Measurements from ENCODE around the gene LY6G5B. TPM values are rescaled to one million over a fixed set of nuclear protein-coding genes. Genes with fewer than 3 reads are reported as not detected.

LY6G5B gene
- total and polyA plus RNA-seq, 2 donors (not counting 3 experiments of a cell fraction or from before 2014, with no cell fraction given), result 15.4 to 25.0 TPM

- no peaks in the 10 kb centered on the region for H3K9me1 ChIP-seq (replicated peaks; ENCODE audit: control insufficient read depth, extremely low read depth, insufficient read depth, low read length)
- H3K36me3 ChIP-seq (ENCODE audit: control insufficient read depth in 2 of 2, extremely low read depth in 1 of 2, insufficient read depth in 2 of 2, low read length in 2 of 2), result peaks cover 7 to 10% of the 10 kb centered on the region in 2 experiments
- intact Hi-C loops (cut with micrococcal nuclease) (loop anchor here (5.0 to 10.0 kb wide), 2 partner anchors 171 to 531 kb away; partner anchors contain the start of genes GPSM3 and PBX2), dilution Hi-C loops (cut with MboI; ENCODE audit: extremely low pct_ligation_motif_present, low sequenced_read_pairs) (no loop called here)
- no peaks in the 10 kb centered on the region for H3K9me3 ChIP-seq (replicated peaks; ENCODE audit: control insufficient read depth, insufficient read depth, low read length)
- no peak for DNase-seq (ENCODE audit: low read depth, low spot score)
- peak overlapping the region in 2 of 3 experiments; percentile 70 to 94 for H3K4me3 ChIP-seq (replicated peaks in 1 of 3; ENCODE audit: insufficient read depth in 1 of 3, low read depth in 1 of 3, low read length in 3 of 3)
- POLR2A ChIA-PET, result interaction anchor here (0.9 to 1.0 kb wide), 2 partner anchors 11 to 164 kb away, joined by 3 to 5 read pairs; partner anchors contain the start of genes BAG6 and HSPA1B
- TF ChIP-seq FOS (IDR thresholded peaks at IDR 0.05; ENCODE audit: borderline replicate concordance, insufficient read depth, low read length) (no peak), GATA2 (IDR thresholded peaks at IDR 0.05; ENCODE audit: insufficient read depth, insufficient read length, low read depth, low read length) (no peak), JUN (IDR thresholded peaks at IDR 0.05; ENCODE audit: borderline replicate concordance, insufficient read depth, insufficient read length, low read depth) (no peak), POLR2AphosphoS5 (IDR thresholded peaks at IDR 0.05; ENCODE audit: insufficient read depth, low read depth, low read length) (no peak), CTCF (IDR thresholded peaks at IDR 0.05; ENCODE audit: extremely low read depth in 1 of 2, insufficient read depth in 1 of 2, low read depth in 1 of 2, low read length in 2 of 2) (no peak), POLR2A (IDR thresholded peaks at IDR 0.05; ENCODE audit: low read depth, low read length) (no peak), MYC (IDR thresholded peaks at IDR 0.05; ENCODE audit: low read depth, low read length) (no peak), EZH2 (IDR thresholded peaks at IDR 0.05; ENCODE audit: borderline replicate concordance, low read depth, low read length, severe bottlenecking) (no peak), MAX (IDR thresholded peaks at IDR 0.05; ENCODE audit: insufficient read depth, insufficient read length) (no peak)
- no TSS peak for BruUV-seq (replicated peaks)
- H3K27me3 ChIP-seq (ENCODE audit: control insufficient read depth in 2 of 2, insufficient read depth in 2 of 2, low read length in 2 of 2), result no peaks in the 10 kb centered on the region
- peak overlapping the region; percentile 14 for H3K27ac ChIP-seq (ENCODE audit: insufficient read depth, low read depth, low read length)
- no peak overlapping the region for H2AFZ ChIP-seq (ENCODE audit: low read depth, low read length)
- peaks cover 44% of the 10 kb centered on the region for H3K4me1 ChIP-seq (ENCODE audit: control insufficient read depth, extremely low read depth, insufficient read depth, low read length)
- H4K20me1 ChIP-seq (replicated peaks; ENCODE audit: control insufficient read depth, extremely low read depth, insufficient read depth, low read length), result no peaks in the 10 kb centered on the region
- CTCF ChIA-PET, result interaction anchor here (0.8 to 5.7 kb wide), 6 partner anchors 11 to 159 kb away, joined by 3 to 38 read pairs (median 4); partner anchors contain the start of genes BAG6 and LSM2
- H3K4me2 ChIP-seq (ENCODE audit: insufficient read depth, low read length), result peak overlapping the region; percentile 86
- FAIRE-seq, result no peak
- H3K79me2 ChIP-seq (ENCODE audit: control insufficient read depth, insufficient read depth, low read length), result peaks cover 46% of the 10 kb centered on the region
- no peak overlapping the region for H3K9ac ChIP-seq (replicated peaks; ENCODE audit: extremely low read depth, insufficient read depth, low read length)
These were observed 6.4 kb upstream of the LY6G5B start for GRCh38 chr6:31663126-31663960.
